ENCODE results near the gene TMEM232. TPM values are rescaled to one million over a fixed set of nuclear protein-coding genes. Genes with fewer than 3 reads are reported as not detected.
A peak's percentile ranks its signal among the peaks of the same experiment; 100 is the strongest.

Gene TMEM232
- total RNA-seq, 4 donors from 2014 or later, result 1.3 to 19.3 (median 7.1) TPM; not detected in 1

- Histone ChIP-seq H3K4me3 (no peak overlapping the region), H3K27ac (no peak overlapping the region), H3K27me3 (no peaks in the 10 kb centered on the region), H3K36me3 (no peaks in the 10 kb centered on the region), H3K4me1 (no peaks in the 10 kb centered on the region), H3K9me3 (no peaks in the 10 kb centered on the region)
- no peak for TF ChIP-seq POLR2A (IDR thresholded peaks at IDR 0.05)
- TF ChIP-seq CTCF (IDR thresholded peaks at IDR 0.05), result peak in 2 of 4 experiments; percentile 9 to 29
- intact Hi-C loops (cut with DNase I; ENCODE audit: low total_unique reads), result no loop called here
- DNase-seq, result no peak
Measured at GRCh38 chr5:110414360-110414759, 312.1 kb downstream of the TMEM232 start.

GRCh38 chr5:110413856-110414255 is 312.6 kb downstream of the TMEM232 start:
- intact Hi-C loops (cut with DNase I; ENCODE audit: low total_unique reads), result no loop called here
- TF ChIP-seq POLR2A (IDR thresholded peaks at IDR 0.05) (no peak), CTCF (IDR thresholded peaks at IDR 0.05) (no peak)
- H3K27me3 ChIP-seq, result no peaks in the 10 kb centered on the region
- DNase-seq, result no peak
- H3K9me3 ChIP-seq, result no peaks in the 10 kb centered on the region
- no peak overlapping the region for H3K4me3 ChIP-seq
- H3K27ac ChIP-seq, result no peak overlapping the region
- no peaks in the 10 kb centered on the region for H3K4me1 ChIP-seq
- no peaks in the 10 kb centered on the region for H3K36me3 ChIP-seq

GRCh38 chr5:110409571-110409970 is 316.9 kb downstream of the TMEM232 start:
- H3K4me1 ChIP-seq, result no peaks in the 10 kb centered on the region
- TF ChIP-seq POLR2A (IDR thresholded peaks at IDR 0.05) (no peak), CTCF (IDR thresholded peaks at IDR 0.05) (no peak)
- H3K9me3 ChIP-seq, result no peaks in the 10 kb centered on the region
- intact Hi-C loops (cut with DNase I; ENCODE audit: low total_unique reads), result no loop called here
- H3K4me3 ChIP-seq, result no peak overlapping the region
- no peaks in the 10 kb centered on the region for H3K36me3 ChIP-seq
- no peaks in the 10 kb centered on the region for H3K27me3 ChIP-seq
- DNase-seq, result no peak
- no peak overlapping the region for H3K27ac ChIP-seq

- Histone ChIP-seq H3K4me3 (no peak overlapping the region), H3K27ac (no peak overlapping the region), H3K4me1 (no peaks in the 10 kb centered on the region), H3K36me3 (no peaks in the 10 kb centered on the region), H3K9me3 (no peaks in the 10 kb centered on the region), H3K27me3 (no peaks in the 10 kb centered on the region)
- no peak for DNase-seq
- intact Hi-C loops (cut with DNase I; ENCODE audit: low total_unique reads), result no loop called here
- TF ChIP-seq POLR2A (IDR thresholded peaks at IDR 0.05), result no peak
- no peak for TF ChIP-seq CTCF (IDR thresholded peaks at IDR 0.05)
Measured at GRCh38 chr5:110402562-110402961, 323.9 kb downstream of the TMEM232 start.

- H3K27ac ChIP-seq, result no peak overlapping the region
- TF ChIP-seq POLR2A (IDR thresholded peaks at IDR 0.05) (no peak), CTCF (IDR thresholded peaks at IDR 0.05) (no peak)
- no peaks in the 10 kb centered on the region for H3K9me3 ChIP-seq
- H3K36me3 ChIP-seq, result no peaks in the 10 kb centered on the region
- DNase-seq, result no peak
- H3K4me3 ChIP-seq, result no peak overlapping the region
- no peaks in the 10 kb centered on the region for H3K4me1 ChIP-seq
- intact Hi-C loops (cut with DNase I; ENCODE audit: low total_unique reads), result no loop called here
- no peaks in the 10 kb centered on the region for H3K27me3 ChIP-seq
Measured at GRCh38 chr5:110401881-110402280, 324.6 kb downstream of the TMEM232 start.
